ENCODE data around the gene FBXO10.

GRCh38 chr9:37582548-37583157 is 6.5 kb upstream of the FBXO10 start:
- TF ChIP-seq CTCF (IDR thresholded peaks at IDR 0.05) (peak; percentile 62 to 72 (median 67)), POLR2AphosphoS5 (IDR thresholded peaks at IDR 0.05) (no peak)
